HL-60 (cell line): ENCODE measurements around the gene IRAK4.

Experiments
- DNase-seq, 2 experiments: peaks; one replicate each; pipeline ENCODE4 v3.0.0-alpha.2; 2010 to 2020; ENCODE audit warnings: low read depth in 1 of 2, low spot score in 1 of 2
- H3K27ac ChIP-seq: fragments of 250-450 bp; sonication (Bioruptor Pico); replicated peaks from 2 replicates; pipeline ENCODE4 v1.5.1; 2020; ENCODE audit warnings: mild to moderate bottlenecking, moderate library complexity
- H3K27me3 ChIP-seq: fragments of 250-450 bp; sonication (Bioruptor Pico); 2 replicates; pipeline ENCODE4 v1.5.1; 2021; ENCODE audit warnings: mild to moderate bottlenecking, moderate library complexity; ENCODE audit not compliant: insufficient read depth, poor library complexity, severe bottlenecking
- H3K4me3 ChIP-seq: replicated peaks from 2 replicates; pipeline ENCODE4 v1.5.1; 2011; ENCODE audit warnings: mild to moderate bottlenecking, control low read depth, low read length; ENCODE audit not compliant: insufficient read depth
- CTCF ChIP-seq: IDR thresholded peaks from one replicate; pipeline ENCODE4 v1.5.1; 2011; ENCODE audit warnings: low read length, control low read depth, inconsistent platforms; ENCODE audit not compliant: insufficient read depth
- GABPA ChIP-seq: IDR thresholded peaks from 2 replicates; pipeline ENCODE4 v1.6.1; 2012; ENCODE audit warnings: low read depth
- POLR2AphosphoS5 ChIP-seq: IDR thresholded peaks from 2 replicates; pipeline ENCODE4 v1.6.1; 2012; ENCODE audit warnings: low read depth
- SPI1 ChIP-seq: IDR thresholded peaks from 2 replicates; pipeline ENCODE4 v1.6.1; 2012; ENCODE audit warnings: low read depth, mild to moderate bottlenecking, borderline replicate concordance
- TF ChIP-seq, protein P1 (sequence below): IDR thresholded peaks from 2 replicates; pipeline ENCODE4 v1.6.1; 2012; ENCODE audit warnings: low read depth; ENCODE audit not compliant: insufficient replicate concordance

The IRAK4 gene

DNA sequence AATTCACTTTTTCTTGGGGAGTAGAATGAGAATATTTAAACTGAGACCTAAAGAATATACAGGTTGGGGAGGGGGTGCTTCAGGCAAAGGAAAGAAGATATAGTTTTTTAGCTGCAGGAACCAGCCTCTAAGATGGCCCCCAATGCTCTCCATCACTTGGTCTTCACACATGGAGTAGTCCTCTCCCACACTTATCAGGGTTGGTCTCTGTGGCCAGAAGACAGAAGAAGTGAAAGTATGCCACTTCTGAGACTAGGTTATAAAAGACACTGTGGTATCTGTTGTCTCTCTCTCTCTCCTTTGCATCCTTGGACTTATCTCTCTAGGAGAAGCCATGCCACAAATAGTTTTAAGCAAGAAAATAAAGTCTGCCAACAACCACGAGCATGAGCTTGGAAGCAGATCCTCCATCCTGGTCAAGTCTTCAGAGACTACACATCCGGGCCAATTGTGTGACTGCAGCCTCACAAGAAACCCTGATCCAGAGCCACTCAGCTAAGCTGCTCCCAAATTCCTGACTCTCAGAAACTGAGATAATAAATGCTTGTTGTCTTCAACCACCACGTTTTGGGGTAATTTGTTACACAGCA is 18.1 kb upstream of the IRAK4 start:
- Histone ChIP-seq H3K27ac (no peak overlapping the region), H3K4me3 (no peak overlapping the region), H3K27me3 (no peaks in the 10 kb centered on the region)
- DNase-seq = no peak
- TF ChIP-seq, protein P1, sequence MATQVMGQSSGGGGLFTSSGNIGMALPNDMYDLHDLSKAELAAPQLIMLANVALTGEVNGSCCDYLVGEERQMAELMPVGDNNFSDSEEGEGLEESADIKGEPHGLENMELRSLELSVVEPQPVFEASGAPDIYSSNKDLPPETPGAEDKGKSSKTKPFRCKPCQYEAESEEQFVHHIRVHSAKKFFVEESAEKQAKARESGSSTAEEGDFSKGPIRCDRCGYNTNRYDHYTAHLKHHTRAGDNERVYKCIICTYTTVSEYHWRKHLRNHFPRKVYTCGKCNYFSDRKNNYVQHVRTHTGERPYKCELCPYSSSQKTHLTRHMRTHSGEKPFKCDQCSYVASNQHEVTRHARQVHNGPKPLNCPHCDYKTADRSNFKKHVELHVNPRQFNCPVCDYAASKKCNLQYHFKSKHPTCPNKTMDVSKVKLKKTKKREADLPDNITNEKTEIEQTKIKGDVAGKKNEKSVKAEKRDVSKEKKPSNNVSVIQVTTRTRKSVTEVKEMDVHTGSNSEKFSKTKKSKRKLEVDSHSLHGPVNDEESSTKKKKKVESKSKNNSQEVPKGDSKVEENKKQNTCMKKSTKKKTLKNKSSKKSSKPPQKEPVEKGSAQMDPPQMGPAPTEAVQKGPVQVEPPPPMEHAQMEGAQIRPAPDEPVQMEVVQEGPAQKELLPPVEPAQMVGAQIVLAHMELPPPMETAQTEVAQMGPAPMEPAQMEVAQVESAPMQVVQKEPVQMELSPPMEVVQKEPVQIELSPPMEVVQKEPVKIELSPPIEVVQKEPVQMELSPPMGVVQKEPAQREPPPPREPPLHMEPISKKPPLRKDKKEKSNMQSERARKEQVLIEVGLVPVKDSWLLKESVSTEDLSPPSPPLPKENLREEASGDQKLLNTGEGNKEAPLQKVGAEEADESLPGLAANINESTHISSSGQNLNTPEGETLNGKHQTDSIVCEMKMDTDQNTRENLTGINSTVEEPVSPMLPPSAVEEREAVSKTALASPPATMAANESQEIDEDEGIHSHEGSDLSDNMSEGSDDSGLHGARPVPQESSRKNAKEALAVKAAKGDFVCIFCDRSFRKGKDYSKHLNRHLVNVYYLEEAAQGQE = no peak
- TF ChIP-seq CTCF (no peak), GABPA (no peak), POLR2AphosphoS5 (no peak), SPI1 (no peak)

DNA sequence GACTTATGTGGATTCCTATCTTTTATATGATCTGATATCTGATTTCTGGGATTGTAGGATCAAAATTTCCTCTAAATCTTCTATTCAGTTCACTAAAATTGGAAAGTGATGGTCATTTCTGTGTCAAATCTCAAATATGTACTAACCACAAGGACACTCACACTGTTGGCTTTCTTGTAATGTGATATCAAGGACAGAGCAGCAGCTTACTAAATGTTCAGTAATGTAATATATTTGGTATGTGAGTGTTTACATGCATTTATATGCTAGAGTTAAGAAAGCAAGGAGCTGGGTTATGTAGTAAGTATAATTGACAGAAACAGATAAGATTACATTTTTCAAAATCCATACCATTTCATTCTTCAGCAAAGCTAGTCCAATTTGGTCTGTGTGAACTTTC is 16.6 kb upstream of the IRAK4 start:
- TF ChIP-seq SPI1 (no peak), POLR2AphosphoS5 (no peak), GABPA (no peak), CTCF (no peak)
- TF ChIP-seq, protein P1 = no peak
- DNase-seq = no peak
- Histone ChIP-seq H3K27me3 (no peaks in the 10 kb centered on the region), H3K4me3 (no peak overlapping the region), H3K27ac (no peak overlapping the region)

GRCh38 chr12:43744826-43745225 is 13.9 kb upstream of the IRAK4 start:
- Histone ChIP-seq H3K27me3 (no peaks in the 10 kb centered on the region), H3K27ac (no peak overlapping the region), H3K4me3 (no peak overlapping the region)
- no peak for TF ChIP-seq SPI1
- TF ChIP-seq GABPA = no peak
- TF ChIP-seq POLR2AphosphoS5 = no peak
- TF ChIP-seq, protein P1 = no peak
- no peak for TF ChIP-seq CTCF
- no peak for DNase-seq
